CD4-positive, alpha-beta T cell treated with Interleukin-10 for 1 hour (primary cell): Measurements from ENCODE around the gene NUDT15.
"Not testable (repeated sequence)": the region's sequence is repeated elsewhere in the genome, so short reads cannot be mapped to it uniquely, and the experiment has no call there.

Source experiments
- DNase-seq: peaks from one replicate; pipeline ENCODE4 v3.0.0-alpha.2; 2020

The NUDT15 gene

DNA sequence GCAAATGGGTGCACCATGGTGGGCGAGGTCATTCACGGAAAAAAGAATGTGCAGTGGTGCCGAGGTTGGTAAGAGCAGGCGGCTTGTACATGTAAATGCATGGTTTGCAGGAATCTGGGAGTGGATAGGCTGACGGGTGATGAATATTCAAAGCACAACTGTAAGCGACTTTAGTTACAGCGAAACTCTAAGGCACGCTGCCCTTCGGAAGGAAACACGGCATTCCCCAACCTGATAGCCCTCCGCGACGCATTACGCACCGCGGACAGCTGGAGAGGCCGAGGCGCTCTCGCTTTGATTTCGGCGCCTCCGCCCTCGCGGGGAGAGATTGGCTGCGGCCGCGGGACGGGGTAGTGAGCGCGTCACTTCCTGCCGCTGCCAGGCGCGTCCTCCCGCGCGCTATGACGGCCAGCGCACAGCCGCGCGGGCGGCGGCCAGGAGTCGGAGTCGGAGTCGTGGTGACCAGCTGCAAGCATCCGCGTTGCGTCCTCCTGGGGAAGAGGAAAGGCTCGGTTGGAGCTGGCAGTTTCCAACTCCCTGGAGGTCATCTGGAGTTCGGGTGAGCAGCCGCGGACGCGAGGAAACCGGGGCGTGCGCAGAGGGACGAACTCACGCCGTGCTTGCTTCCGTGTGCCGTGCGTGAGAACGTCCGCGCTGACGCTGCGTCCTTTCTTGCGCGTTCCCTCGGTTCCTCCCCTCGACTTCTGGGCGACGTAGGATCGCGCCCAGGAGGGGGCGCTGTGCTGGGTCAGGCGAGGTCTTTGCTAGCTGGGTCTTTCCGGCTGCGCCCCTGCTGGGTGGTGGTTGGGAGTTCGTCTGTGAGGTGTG is at the start of gene NUDT15:
NUDT15 (plus strand) TSS at position 381 of the 828 bp plus-strand sequence; CDS start at position 402, 21 bp downstream.
- DNase-seq = peak; percentile 97

- DNase-seq = no peak
These were observed 47.1 kb upstream of the NUDT15 start for GRCh38 chr13:47990427-47990826.

- no peak for DNase-seq
These were observed 46.5 kb upstream of the NUDT15 start for GRCh38 chr13:47990920-47991466.

- DNase-seq = no peak
These were observed 45.7 kb upstream of the NUDT15 start for GRCh38 chr13:47991859-47992258.

- no peak for DNase-seq
These were observed 40.1 kb upstream of the NUDT15 start for GRCh38 chr13:47997384-47997783.

DNA sequence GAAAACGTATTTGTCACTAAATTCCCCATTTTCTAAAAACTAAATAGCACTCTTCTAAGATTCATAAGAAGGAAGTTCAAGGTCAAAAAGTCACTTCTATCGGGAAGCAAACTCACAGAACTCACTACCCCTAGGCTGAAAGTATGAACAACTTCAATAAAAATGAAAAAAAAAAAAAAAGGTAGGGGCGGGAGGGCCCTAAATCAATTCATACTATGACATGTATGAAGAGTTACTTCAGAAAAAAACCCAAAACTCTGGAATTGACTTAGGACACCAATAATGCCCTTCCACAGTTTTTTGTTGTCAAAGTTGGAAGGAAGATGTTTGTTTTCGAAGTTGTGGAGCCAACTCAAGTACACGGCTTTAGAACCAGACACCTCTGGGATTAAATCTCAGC is 37.6 kb upstream of the NUDT15 start:
- no peak for DNase-seq

- DNase-seq = no peak
These were observed 36.9 kb upstream of the NUDT15 start for GRCh38 chr13:48000559-48001113.

- DNase-seq = peak; percentile 91
These were observed 36.2 kb upstream of the NUDT15 start, which contains the start of gene SUCLA2 for GRCh38 chr13:48001114-48001881. SUCLA2 (minus strand) TSS chr13:48001273; CDS start chr13:48001269, 4 bp downstream.

DNA sequence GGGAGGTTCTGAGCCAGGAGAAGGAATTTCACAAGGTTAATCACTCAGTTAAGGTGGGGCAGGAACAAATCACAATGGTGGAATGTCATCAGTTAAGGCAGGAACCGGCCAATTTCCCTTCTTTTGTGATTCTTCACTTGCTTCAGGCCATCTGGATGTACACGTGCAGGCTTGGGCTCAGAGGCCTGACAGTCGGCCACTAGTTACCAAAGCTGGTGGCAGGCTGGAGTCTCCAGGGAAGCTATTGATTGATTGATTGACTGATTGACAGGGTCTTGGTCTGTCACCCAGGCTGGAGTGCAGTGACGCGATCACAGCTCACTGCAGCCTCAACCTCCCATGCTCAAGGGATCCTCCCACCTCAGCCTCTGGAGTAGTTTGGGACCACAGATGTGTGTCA is 35.5 kb upstream of the NUDT15 start:
- DNase-seq = not testable (repeated sequence)

DNA sequence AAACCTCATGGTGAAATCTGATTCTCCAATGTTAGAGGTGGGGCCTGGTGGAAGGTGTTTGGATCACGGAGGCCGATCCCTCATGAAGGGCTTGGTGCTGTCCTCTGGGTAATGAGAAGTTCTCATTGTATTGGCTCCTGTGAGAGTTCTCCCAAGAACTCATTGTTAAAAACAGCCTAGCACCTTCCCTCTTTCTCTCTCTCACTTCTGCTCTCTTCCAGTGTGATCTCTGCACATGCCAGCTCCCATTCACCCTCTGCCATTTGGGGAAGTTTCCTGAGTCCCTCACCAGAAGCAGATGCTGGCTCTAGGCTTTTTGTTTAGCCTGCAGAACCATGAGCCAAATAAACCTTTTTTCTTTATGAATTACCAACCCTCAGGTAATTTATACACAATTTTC is 33.3 kb upstream of the NUDT15 start:
- DNase-seq = no peak

DNA sequence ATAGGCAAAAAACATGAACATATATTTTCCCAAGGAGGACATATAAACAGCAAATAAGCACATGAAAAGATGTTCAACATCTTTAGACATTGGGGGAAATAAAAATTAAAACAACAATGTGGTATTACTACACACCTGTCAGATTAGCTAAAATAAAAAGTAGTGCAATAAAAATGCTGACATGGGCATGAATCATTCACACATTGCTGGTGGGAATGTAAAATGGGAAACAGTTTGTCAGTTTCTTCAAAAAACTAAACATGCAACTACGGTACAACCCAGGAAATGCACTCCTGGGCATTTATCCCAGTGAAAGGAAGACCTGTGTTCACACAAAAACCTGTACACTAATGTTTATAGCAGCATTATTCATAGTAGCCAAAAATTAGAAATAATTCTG is 31.1 kb upstream of the NUDT15 start:
- DNase-seq = no peak

- DNase-seq = no peak
These were observed 28.2 kb upstream of the NUDT15 start for GRCh38 chr13:48009284-48009683.

GRCh38 chr13:48010698-48011097 is 26.8 kb upstream of the NUDT15 start:
- no peak for DNase-seq

GRCh38 chr13:48012668-48013067 is 24.9 kb upstream of the NUDT15 start:
- DNase-seq = no peak

DNA sequence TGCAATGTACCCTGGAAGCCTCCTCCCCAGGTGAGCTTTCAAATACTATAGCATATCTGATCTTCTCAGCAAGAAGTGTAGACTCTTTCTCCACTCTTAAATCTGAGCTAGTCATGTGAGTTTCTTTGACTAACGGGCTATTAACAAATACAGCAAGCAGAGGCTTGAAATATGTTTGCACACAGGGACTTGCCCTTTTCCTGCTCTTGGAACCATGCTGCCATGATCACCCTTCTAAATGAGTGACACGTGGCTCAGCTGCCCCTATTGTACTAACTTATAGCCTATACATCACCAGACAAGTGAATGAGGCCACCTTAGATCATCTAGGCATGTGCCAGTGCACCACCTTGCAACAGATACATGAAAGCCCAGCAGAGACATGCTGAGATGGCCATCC is 23.2 kb upstream of the NUDT15 start:
- no peak for DNase-seq

DNA sequence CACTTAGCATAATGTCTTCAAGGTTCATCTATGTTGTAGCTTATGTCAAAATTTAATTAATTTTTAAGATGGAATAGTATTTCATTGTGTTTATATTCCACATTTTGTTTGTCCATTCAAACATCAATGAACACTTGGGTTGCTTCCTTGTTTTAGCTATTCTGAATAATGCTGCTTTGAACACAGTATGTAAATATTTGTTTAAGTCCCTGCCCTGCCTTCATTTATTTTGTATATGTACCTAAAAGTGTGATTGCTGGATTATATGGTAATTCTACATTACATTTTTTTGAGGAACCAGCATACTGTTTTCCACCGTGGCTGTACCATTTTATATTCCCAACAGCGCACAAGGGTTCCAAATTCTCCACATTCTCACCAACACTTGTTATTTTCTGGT is 18.9 kb upstream of the NUDT15 start:
- no peak for DNase-seq

GRCh38 chr13:48019796-48020195 is 17.7 kb upstream of the NUDT15 start:
- DNase-seq = no peak

DNA sequence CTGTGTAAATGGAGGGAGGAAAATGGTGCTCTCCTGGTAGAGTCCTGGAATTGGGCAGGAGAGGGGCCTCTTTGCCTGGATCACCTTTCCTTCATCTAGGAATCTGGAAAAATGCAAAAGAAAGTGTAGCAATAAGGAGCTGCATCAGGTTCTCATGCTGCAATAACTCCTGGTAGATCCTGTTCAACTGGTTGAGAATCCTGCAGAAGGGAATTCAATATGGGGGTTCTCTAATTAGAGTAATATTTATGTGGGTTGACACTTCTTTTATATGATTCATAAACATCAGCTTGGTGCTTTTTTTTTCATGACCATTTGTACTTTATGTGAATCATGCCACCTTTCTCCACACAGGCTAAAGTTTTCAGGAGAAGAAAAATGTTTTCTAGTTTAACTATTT is 9.5 kb upstream of the NUDT15 start:
- no peak for DNase-seq

GRCh38 chr13:48029859-48030258 is 7.7 kb upstream of the NUDT15 start:
- no peak for DNase-seq

GRCh38 chr13:48038761-48039160 is 1.2 kb downstream of the NUDT15 start:
- peak; percentile 7 for DNase-seq

DNA sequence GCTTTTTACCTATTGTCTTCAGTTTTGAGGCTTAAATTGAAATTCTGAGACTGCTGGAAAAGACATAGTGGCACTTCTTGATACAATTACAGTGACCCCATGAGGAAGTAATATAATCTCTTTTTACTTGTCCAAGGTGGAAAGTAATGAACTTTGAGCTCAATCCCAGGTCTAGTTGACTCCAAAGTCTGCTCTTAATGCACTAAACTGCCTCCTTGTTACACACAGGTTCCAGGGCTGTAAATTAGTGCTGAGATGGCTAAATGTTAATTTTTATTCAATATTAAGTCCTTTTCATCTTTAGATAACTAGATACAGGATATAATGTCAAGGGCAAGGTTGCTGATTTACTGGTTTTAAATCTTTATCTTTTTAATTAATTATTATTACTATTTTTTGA is 2.5 kb downstream of the NUDT15 start:
- DNase-seq = no peak

DNA sequence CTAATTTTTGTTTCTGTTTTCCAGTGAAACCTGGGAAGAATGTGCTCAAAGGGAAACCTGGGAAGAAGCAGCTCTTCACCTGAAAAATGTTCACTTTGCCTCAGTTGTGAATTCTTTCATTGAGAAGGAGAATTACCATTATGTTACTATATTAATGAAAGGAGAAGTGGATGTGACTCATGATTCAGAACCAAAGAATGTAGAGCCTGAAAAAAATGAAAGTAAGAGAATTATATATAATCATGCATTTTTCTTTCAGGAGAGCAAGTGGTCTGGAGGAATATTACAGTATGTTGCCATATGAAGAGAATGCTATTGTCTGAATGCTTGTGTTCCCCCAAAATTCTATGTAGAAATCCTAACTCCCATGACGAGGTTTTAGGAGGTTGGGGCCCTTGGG is 3.4 kb downstream of the NUDT15 start:
- DNase-seq = no peak

- no peak for DNase-seq
These were observed 5.4 kb downstream of the NUDT15 start for GRCh38 chr13:48042894-48043293.
